Astrocyte of the hippocampus (primary cell): ENCODE measurements around the gene CDHR5.

Source experiments
- DNase-seq: peaks from one replicate; pipeline ENCODE4 v3.0.0; 2011; ENCODE audit warnings: low read depth, low spot score

The CDHR5 gene

DNA sequence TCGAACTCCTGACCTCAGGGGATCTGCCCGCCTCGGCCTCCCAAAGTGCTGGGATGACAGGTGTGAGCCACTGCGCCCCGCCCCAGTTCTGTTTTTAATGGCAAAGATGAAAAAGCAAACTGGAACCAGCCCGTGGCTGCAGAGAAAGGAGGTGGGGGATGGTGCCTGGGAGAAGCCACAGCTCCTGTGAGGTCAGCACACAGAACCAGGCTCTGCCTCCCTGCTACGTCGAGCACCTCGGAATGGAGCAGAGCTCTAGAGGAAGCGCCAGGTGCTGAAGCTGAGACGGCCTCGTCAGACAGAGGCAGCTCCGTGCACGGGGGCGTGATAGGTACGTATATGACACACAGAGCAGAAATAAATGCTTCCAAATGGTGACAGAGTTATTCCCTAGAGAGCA lies 20.8 kb upstream of the CDHR5 start:
- no peak for DNase-seq

- DNase-seq = no peak
These were observed 19.3 kb upstream of the CDHR5 start for GRCh38 chr11:643849-644738.

DNA sequence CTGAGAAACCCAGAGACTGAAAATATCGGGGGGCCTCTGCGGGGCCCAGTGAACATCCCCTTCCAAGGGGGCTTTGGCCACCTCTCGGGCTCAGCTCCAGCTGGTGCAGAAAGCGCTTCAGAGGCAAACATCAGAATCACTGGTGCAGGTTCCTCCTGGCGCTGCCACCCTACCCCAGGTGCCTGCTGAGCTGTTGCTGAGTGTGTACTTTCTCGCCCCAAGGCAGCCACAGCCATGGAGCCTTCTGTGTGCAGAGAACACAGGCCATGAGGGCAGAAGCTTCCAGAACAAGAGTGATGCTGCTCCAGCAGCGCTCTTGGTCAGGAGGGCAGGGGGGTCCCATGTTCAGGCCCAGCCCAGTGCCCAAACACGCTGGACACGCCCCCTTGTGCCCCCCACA lies 18.6 kb upstream of the CDHR5 start:
- DNase-seq = no peak

GRCh38 chr11:641806-642370 lies 17.1 kb upstream of the CDHR5 start:
- no peak for DNase-seq

DNA sequence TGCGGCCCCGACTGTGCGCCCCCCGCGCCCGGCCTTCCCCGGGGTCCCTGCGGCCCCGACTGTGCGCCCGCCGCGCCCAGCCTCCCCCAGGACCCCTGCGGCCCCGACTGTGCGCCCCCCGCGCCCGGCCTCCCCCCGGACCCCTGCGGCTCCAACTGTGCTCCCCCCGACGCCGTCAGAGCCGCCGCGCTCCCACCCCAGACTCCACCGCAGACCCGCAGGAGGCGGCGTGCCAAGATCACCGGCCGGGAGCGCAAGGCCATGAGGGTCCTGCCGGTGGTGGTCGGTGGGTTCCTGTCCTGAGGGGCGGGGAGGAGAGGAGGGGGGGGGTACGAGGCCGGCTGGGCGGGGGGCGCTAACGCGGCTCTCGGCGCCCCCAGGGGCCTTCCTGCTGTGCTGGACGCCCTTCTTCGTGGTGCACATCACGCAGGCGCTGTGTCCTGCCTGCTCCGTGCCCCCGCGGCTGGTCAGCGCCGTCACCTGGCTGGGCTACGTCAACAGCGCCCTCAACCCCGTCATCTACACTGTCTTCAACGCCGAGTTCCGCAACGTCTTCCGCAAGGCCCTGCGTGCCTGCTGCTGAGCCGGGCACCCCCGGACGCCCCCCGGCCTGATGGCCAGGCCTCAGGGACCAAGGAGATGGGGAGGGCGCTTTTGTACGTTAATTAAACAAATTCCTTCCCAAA lies 15.4 kb upstream of the CDHR5 start:
- DNase-seq = no peak

DNA sequence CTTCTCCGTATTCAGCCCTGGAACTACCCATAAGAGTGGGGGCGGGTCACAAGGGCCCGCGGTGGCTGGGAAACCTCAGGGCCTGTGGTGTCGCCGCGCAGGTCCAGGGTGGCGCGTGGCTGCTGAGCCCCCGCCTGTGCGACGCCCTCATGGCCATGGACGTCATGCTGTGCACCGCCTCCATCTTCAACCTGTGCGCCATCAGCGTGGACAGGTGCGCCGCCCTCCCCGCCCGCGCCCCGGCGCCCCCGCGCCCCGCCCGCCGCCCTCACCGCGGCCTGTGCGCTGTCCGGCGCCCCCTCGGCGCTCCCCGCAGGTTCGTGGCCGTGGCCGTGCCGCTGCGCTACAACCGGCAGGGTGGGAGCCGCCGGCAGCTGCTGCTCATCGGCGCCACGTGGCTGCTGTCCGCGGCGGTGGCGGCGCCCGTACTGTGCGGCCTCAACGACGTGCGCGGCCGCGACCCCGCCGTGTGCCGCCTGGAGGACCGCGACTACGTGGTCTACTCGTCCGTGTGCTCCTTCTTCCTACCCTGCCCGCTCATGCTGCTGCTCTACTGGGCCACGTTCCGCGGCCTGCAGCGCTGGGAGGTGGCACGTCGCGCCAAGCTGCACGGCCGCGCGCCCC lies 14.7 kb upstream of the CDHR5 start:
- DNase-seq = peak; percentile 38

- peak; percentile 84 for DNase-seq
These were observed 14.0 kb upstream of the CDHR5 start for GRCh38 chr11:638631-639331.

- peak; percentile 46 for DNase-seq
These were observed 13.1 kb upstream of the CDHR5 start for GRCh38 chr11:637593-638521.

GRCh38 chr11:637333-637592 lies 12.5 kb upstream of the CDHR5 start:
- no peak for DNase-seq

- peak; percentile 81 for DNase-seq
These were observed 12.0 kb upstream of the CDHR5 start, which contains the start of gene DRD4 for GRCh38 chr11:636511-637332. Gene DRD4, plus strand, starts transcription at chr11:637269. Its CDS starts 36 bp downstream, at chr11:637305.

DNA sequence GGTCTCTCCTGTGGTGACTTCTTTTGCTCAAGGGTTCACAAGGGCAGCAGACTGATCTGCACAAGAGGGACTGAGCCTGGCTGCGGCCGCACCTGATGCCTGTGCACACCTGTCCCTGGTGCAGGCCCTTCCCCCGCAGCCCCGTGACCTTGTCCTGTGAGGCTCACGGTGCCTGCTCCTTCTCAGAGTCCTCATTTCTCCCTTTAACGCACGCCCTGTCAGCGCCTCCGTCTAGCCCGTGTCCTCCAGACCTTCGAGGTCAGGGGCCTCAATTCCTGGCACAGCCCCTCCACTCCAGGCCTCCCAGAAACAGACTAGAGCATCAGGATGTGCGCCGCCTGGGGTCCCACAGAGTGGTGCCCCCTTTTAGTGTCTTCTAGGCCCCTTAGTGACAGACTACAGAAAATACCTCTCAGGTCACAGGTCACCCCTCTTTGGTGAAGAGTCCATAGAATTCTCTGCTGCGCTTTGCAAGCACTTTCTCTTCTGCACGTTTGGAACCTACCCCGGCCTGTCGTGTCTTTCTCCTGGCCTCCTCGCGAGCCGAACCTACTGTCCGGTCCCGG lies 11.3 kb upstream of the CDHR5 start:
- DNase-seq = no peak

DNA sequence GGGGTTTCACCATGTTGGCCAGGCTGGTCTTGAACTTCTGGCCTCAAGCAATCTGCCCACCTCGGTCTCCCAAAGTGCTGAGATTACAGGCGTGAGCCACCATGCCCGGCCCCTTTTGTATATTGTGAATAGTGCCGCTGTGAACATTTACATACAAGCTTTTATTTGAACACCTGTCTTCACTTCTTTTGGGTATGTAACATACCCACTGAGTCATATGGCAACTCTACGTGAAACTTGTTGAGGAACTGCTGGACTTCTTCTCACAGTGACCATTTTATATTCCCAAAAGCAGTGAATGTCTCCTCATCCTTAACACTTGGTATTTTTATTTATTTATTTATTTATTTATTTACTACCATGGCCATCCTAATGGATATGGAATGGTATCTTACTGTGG lies 6.1 kb upstream of the CDHR5 start:
- DNase-seq = no peak

- peak; percentile 53 for DNase-seq
These were observed 4.5 kb upstream of the CDHR5 start for GRCh38 chr11:629237-629583.

GRCh38 chr11:628056-628455 lies 3.3 kb upstream of the CDHR5 start:
- DNase-seq = no peak

- no peak for DNase-seq
These were observed 2.5 kb upstream of the CDHR5 start for GRCh38 chr11:627308-627576.

DNA sequence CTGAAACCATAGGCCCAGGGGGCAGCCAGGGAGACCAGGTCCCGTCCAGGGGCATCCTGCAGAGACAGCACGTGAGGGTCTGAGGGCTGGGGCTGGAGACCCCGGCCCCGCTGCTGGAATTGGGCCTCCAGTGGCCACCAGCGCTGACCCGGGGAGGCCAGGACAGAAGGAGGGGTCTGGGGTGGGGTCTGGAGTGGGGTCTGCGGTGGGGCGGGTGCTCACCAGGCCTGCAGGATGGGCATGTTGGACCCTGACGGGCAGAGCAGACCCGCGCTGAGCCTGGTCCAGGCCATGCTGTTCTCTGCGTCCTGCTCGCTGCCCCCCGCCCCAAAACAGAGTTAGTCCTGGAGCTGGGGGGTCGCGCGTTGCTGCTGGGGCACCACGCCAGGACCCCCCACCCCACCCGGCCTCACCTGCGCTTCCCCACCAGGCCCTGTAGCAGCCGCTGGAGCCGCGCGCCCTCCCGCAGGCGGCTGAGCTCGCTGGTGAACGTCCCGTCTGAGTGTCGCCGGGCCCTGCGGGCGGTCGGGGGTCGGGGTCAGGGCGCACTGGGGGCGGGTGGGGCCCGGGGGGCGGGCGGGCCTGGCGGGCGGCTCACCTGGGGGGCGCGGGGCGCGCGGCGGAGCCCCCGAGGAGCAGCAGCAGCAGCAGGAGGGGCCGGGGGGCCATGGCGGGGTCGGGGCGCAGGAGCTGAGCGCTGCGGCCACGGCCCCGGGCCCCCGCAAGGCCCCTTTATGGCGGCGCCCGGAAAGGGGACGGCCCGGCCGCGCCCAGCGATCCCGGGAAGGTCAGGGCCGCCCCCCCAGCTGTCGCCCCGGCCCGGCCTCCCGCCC lies 1.9 kb upstream of the CDHR5 start, which contains the start of gene SCT:
TSS of gene SCT (minus strand) at position 707 of the 833 bp plus-strand sequence. CDS start at position 669, 38 bp downstream.
- no peak for DNase-seq

DNA sequence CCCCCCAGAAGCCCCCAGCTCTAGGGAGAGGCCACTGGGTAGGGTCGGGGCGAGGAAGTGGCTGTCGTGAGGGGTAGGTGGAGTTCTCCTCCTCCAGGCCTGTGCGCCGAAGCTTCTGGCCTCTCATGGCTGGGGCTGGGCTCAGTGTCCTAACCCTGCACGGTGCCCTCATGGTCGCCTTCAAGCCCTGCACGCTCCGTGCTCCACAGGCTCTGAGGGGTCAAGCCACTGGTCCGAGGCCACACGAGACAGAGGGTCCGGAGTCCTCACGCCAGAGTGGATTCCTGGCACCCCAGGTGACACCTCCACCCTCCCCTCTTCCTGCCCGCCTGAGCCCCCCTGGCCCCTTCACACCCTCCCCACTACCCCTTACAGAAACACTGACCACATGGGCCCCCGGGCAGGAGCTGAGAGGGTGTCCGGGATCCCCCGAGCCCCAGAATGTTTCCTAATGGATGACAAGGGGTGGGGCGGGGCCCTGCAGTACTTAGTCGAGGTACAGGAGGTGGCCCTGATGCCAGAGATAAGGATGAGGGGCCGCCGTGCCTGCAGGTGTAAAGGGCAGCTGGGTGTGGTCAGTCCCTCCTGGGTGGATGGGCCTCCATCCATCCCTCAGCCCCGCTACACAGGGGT lies 997 bp upstream of the CDHR5 start:
- no peak for DNase-seq

DNA sequence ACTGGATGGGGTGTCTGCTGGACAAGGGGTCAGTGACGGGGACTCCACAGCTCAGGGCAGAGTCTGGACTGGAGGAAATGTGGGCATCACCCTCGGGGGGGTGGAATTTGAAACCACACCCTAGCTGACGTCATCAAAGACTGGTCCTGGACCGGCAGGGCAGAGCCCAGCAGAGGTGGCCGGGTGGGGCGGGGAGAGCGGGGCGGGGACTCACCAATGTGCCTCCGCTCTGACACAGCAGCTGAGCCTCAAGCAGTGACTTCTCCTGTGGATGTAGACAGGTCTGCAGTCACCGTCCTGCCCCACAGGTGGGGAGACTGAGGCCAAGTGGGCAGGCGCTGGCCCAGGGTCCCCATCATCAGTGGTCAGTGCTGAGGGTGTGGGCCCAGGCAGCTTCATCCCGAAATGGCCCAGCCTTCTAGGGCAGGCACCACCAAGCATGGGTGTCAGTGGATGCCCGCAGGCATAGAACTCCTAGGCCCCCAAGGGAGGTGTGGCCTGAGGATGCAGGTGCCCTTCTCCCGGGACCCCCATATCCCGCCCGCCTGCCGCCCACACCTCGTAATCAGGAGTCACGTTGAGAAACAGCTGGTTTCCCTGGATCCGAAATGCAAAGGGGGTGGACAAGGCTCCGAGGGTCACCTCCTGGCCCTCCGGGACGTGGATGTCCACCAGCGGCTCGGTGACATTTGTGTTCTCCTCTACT lies 603 bp downstream of the CDHR5 start:
- DNase-seq = no peak
